Measurements from ENCODE around the gene MVB12B. TPM values are rescaled to one million over a fixed set of nuclear protein-coding genes. Genes with fewer than 3 reads are reported as not detected.

MVB12B gene
- total and polyA plus RNA-seq, 2 of the 8 experiments (the other 6 are each of a cell fraction or from before 2014, with no cell fraction given), result 2.6 to 5.0 TPM

- H2BK120ac ChIP-seq (replicated peaks; ENCODE audit: low read depth, low read length), result no peak overlapping the region
- H4K20me1 ChIP-seq (replicated peaks in 1 of 2; ENCODE audit: control insufficient read depth in 1 of 2, insufficient read depth in 2 of 2, low read length in 2 of 2), result no peaks in the 10 kb centered on the region
- no peak overlapping the region for H2BK20ac ChIP-seq (ENCODE audit: low read length)
- H3K4ac ChIP-seq (replicated peaks; ENCODE audit: insufficient read length, low read depth, low read length), result no peak overlapping the region
- POLR2A ChIA-PET (ENCODE audit: partially characterized antibody), result no interaction called here
- no peaks in the 10 kb centered on the region for H3K9me3 ChIP-seq (ENCODE audit: insufficient read depth in 2 of 2, low read depth in 1 of 2, low read length in 1 of 2)
- H2AFZ ChIP-seq (ENCODE audit: low read length), result no peak overlapping the region
- DNase-seq (ENCODE audit: low read depth in 1 of 2, low spot score in 2 of 2) (no peak), FAIRE-seq (no peak)
- no peak overlapping the region for H2BK15ac ChIP-seq (ENCODE audit: low read length)
- H3K18ac ChIP-seq (ENCODE audit: extremely low read depth, low read length), result no peak overlapping the region
- no peak overlapping the region for H4K5ac ChIP-seq (ENCODE audit: insufficient read length, low read depth, low read length)
- H3K79me1 ChIP-seq (ENCODE audit: low read depth, low read length), result no peaks in the 10 kb centered on the region
- H4K91ac ChIP-seq (replicated peaks; ENCODE audit: insufficient read length, low read length), result no peak overlapping the region
- H3K27ac ChIP-seq (ENCODE audit: low read depth, low read length), result no peak overlapping the region
- no peaks in the 10 kb centered on the region for H3K23me2 ChIP-seq (ENCODE audit: low read depth, low read length)
- WGBS, 2 experiments (ENCODE audit: extremely low coverage in 1 of 2, insufficient coverage in 1 of 2, insufficient read length in 1 of 2, insufficient replicate concordance in 2 of 2, low coverage in 1 of 2, low lambda C conversion rate in 2 of 2, missing lambda C conversion rate in 1 of 2), result 83% methylated on average over 6 of the region's 6 CpGs; no CpG with 5 or more reads in 1 of the 2 experiments
- no peak overlapping the region for H3K14ac ChIP-seq (ENCODE audit: insufficient read length)
- H3K79me2 ChIP-seq (ENCODE audit: control insufficient read depth in 1 of 2, insufficient read depth in 2 of 2, low read length in 2 of 2), result no peaks in the 10 kb centered on the region
- no peak overlapping the region for H4K8ac ChIP-seq (ENCODE audit: extremely low read depth, insufficient read depth, low read length)
- H2BK5ac ChIP-seq (ENCODE audit: low read depth, low read length), result no peak overlapping the region
- H2BK12ac ChIP-seq (ENCODE audit: low read depth, low read length), result no peak overlapping the region
- no peak overlapping the region for H3K23ac ChIP-seq (ENCODE audit: insufficient read length)
- H3K9ac ChIP-seq (replicated peaks in 1 of 4; ENCODE audit: extremely low read depth in 1 of 4, low read depth in 3 of 4, low read length in 3 of 4), result no peak overlapping the region
- no peak overlapping the region for H3K4me3 ChIP-seq (ENCODE audit: extremely low read depth in 1 of 4, insufficient read depth in 2 of 4, low read depth in 3 of 4, low read length in 4 of 4)
- no peak overlapping the region for H3K4me2 ChIP-seq (ENCODE audit: insufficient read depth in 1 of 2, low read depth in 2 of 2, low read length in 2 of 2)
- H3K36me3 ChIP-seq (ENCODE audit: control insufficient read depth in 2 of 4, insufficient read depth in 4 of 4, low read length in 3 of 4), result no peaks in the 10 kb centered on the region
- no peak overlapping the region for H3K56ac ChIP-seq (replicated peaks; ENCODE audit: insufficient read length, low read depth, low read length)
- H3K27me3 ChIP-seq (replicated peaks in 1 of 4; ENCODE audit: control insufficient read depth in 3 of 4, extremely low read depth in 1 of 4, insufficient read depth in 3 of 4, low read length in 3 of 4), result no peaks in the 10 kb centered on the region
- H2AK5ac ChIP-seq (ENCODE audit: low read depth, low read length), result no peak overlapping the region
- CTCF ChIA-PET (ENCODE audit: partially characterized antibody), result interaction anchor here (0.6 to 1.3 kb wide), 5 partner anchors 12 to 200 kb away, joined by 3 to 4 read pairs (median 3); no protein-coding TSS in a partner anchor
- H3K4me1 ChIP-seq (replicated peaks in 1 of 4; ENCODE audit: control insufficient read depth in 3 of 4, insufficient read depth in 4 of 4, low read length in 3 of 4), result no peaks in the 10 kb centered on the region
- no peak for TF ChIP-seq HDAC6 (IDR thresholded peaks at IDR 0.05; ENCODE audit: low read depth, low read length)
- TF ChIP-seq SIN3A (conservative IDR thresholded peaks at IDR 0.05 in 1 of 2, IDR thresholded peaks at IDR 0.05 in 1 of 2; ENCODE audit: low read depth in 1 of 2, low read length in 2 of 2), result no peak
- no peak for TF ChIP-seq KDM1A (IDR thresholded peaks at IDR 0.05; ENCODE audit: borderline replicate concordance, low read length)
- no peak for TF ChIP-seq RFX5 (IDR thresholded peaks at IDR 0.05; ENCODE audit: borderline replicate concordance, low read depth, low read length)
- TF ChIP-seq POLR2AphosphoS5 (IDR thresholded peaks at IDR 0.05; ENCODE audit: low read depth, low read length), result no peak
- TF ChIP-seq CBX5 (IDR thresholded peaks at IDR 0.05; ENCODE audit: low read depth, low read length), result no peak
- TF ChIP-seq SP2 (IDR thresholded peaks at IDR 0.05; ENCODE audit: low read length), result no peak
- no peak for TF ChIP-seq FOSL1 (IDR thresholded peaks at IDR 0.05; ENCODE audit: insufficient read depth, low read depth, low read length)
- TF ChIP-seq TAF7 (optimal IDR thresholded peaks at IDR 0.05; ENCODE audit: borderline replicate concordance, low read depth, low read length), result no peak
These were observed 39.3 kb upstream of the MVB12B start for GRCh38 chr9:126287166-126287866.
